DOHH2 (cell line): ENCODE results near the gene SCPEP1.

ENCODE experiments used
- H3F3A ChIP-seq: fragments of 200-600 bp; sonication (generic), shearing (Covaris generic); 2 replicates; pipeline ENCODE4 v1.6.0; 2016; ENCODE audit warnings: antibody characterized with exemption, mild to moderate bottlenecking; ENCODE audit not compliant: control insufficient read depth, insufficient read depth
- H3K27ac ChIP-seq: fragments of 200-600 bp; sonication (generic); 2 replicates; pipeline ENCODE4 v1.5.1; 2014; ENCODE audit warnings: low read depth, mild to moderate bottlenecking, low read length, moderate library complexity
- H3K27me3 ChIP-seq: fragments of 200-600 bp; sonication (generic); 2 replicates; pipeline ENCODE4 v1.6.1; 2014; ENCODE audit warnings: mild to moderate bottlenecking, low read length, mixed read lengths; ENCODE audit not compliant: control insufficient read depth
- H3K36me3 ChIP-seq: fragments of 200-600 bp; sonication (generic); 2 replicates; pipeline ENCODE4 v1.6.1; 2014; ENCODE audit warnings: mild to moderate bottlenecking, low read length, moderate library complexity, mixed read lengths; ENCODE audit not compliant: control insufficient read depth
- H3K4me1 ChIP-seq: fragments of 200-600 bp; sonication (generic); 2 replicates; pipeline ENCODE4 v1.6.1; 2014; ENCODE audit warnings: mild to moderate bottlenecking, low read length, mixed read lengths; ENCODE audit not compliant: control insufficient read depth
- H3K4me2 ChIP-seq: fragments of 200-600 bp; sonication (generic); 2 replicates; pipeline ENCODE4 v1.6.0; 2014; ENCODE audit warnings: mild to moderate bottlenecking, low read length, moderate library complexity
- H3K4me3 ChIP-seq: fragments of 200-600 bp; sonication (generic); 2 replicates; pipeline ENCODE4 v1.5.1; 2014; ENCODE audit warnings: mild to moderate bottlenecking, low read length, mixed read lengths
- H3K79me2 ChIP-seq: fragments of 200-600 bp; sonication (generic); 2 replicates; pipeline ENCODE4 v1.6.1; 2014; ENCODE audit warnings: mild to moderate bottlenecking, low read length, mixed read lengths; ENCODE audit not compliant: control insufficient read depth
- H3K9me2 ChIP-seq: fragments of 200-600 bp; sonication (generic); replicated peaks from 2 replicates; pipeline ENCODE4 v1.6.1; 2014; ENCODE audit warnings: mild to moderate bottlenecking, low read length, mixed read lengths; ENCODE audit not compliant: control insufficient read depth
- H3K9me3 ChIP-seq: fragments of 200-600 bp; sonication (generic); 2 replicates; pipeline ENCODE4 v1.6.1; 2014; ENCODE audit warnings: antibody characterized with exemption, low read length, mixed read lengths; ENCODE audit not compliant: control insufficient read depth, insufficient read depth
- H4K20me1 ChIP-seq: fragments of 200-600 bp; sonication (generic); 2 replicates; pipeline ENCODE4 v1.6.0; 2014; ENCODE audit warnings: low read depth, mild to moderate bottlenecking, antibody characterized with exemption, low read length, moderate library complexity; ENCODE audit not compliant: control insufficient read depth, insufficient read depth
- EZH2phosphoT487 ChIP-seq: fragments of 200-600 bp; sonication (generic); IDR thresholded peaks from 2 replicates; pipeline ENCODE4 v1.6.1; 2017; ENCODE audit warnings: borderline replicate concordance, mild to moderate bottlenecking, antibody characterized with exemption, low read length, moderate library complexity, mixed read lengths
- TF ChIP-seq, protein P1 (sequence below): fragments of 200-600 bp; sonication (generic); IDR thresholded peaks from one replicate; pipeline ENCODE4 v1.5.1; 2014; ENCODE audit warnings: antibody characterized with exemption, mild to moderate bottlenecking, low read depth, low read length; ENCODE audit not compliant: poor library complexity, severe bottlenecking

The SCPEP1 gene

DNA sequence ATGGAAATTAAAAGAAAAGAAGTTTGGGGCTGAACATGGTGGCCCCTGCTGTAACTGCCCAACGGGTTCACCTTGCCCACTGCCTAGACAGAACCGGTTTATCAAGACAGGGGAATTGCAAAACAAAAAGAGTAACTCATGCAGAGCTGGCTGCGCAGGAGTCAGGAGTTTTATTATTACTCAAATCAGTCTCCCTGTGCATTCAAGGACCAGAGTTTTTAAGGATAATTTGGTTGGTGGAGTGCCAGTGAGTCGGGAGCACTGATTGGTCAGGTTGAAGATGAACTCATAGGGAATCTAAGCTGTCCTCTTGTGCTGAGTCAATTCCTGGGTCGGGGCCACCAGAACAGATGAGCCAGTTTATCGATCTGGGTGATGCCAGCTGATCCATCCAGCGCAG is 4.4 kb upstream of the SCPEP1 start:
- no peaks in the 10 kb centered on the region for H3K36me3 ChIP-seq
- peaks cover 5% of the 10 kb centered on the region for H3K79me2 ChIP-seq
- no peaks in the 10 kb centered on the region for H3K9me3 ChIP-seq
- H3K27ac ChIP-seq = no peak overlapping the region
- no peaks in the 10 kb centered on the region for H3K9me2 ChIP-seq
- peaks cover under 1% of the 10 kb centered on the region for H3K4me1 ChIP-seq
- TF ChIP-seq, protein P1, sequence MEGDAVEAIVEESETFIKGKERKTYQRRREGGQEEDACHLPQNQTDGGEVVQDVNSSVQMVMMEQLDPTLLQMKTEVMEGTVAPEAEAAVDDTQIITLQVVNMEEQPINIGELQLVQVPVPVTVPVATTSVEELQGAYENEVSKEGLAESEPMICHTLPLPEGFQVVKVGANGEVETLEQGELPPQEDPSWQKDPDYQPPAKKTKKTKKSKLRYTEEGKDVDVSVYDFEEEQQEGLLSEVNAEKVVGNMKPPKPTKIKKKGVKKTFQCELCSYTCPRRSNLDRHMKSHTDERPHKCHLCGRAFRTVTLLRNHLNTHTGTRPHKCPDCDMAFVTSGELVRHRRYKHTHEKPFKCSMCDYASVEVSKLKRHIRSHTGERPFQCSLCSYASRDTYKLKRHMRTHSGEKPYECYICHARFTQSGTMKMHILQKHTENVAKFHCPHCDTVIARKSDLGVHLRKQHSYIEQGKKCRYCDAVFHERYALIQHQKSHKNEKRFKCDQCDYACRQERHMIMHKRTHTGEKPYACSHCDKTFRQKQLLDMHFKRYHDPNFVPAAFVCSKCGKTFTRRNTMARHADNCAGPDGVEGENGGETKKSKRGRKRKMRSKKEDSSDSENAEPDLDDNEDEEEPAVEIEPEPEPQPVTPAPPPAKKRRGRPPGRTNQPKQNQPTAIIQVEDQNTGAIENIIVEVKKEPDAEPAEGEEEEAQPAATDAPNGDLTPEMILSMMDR = no peak
- TF ChIP-seq EZH2phosphoT487 = no peak
- H3K4me3 ChIP-seq = no peak overlapping the region
- no peaks in the 10 kb centered on the region for H3F3A ChIP-seq
- H4K20me1 ChIP-seq = no peaks in the 10 kb centered on the region
- H3K4me2 ChIP-seq = no peak overlapping the region
- peaks cover 3% of the 10 kb centered on the region; the same call in 1 of the 2 replicates for H3K27me3 ChIP-seq

GRCh38 chr17:56974055-56974454 is 3.9 kb upstream of the SCPEP1 start:
- TF ChIP-seq EZH2phosphoT487 = no peak
- TF ChIP-seq, protein P1 = no peak
- Histone ChIP-seq H3K4me3 (no peak overlapping the region), H3K9me2 (no peaks in the 10 kb centered on the region), H4K20me1 (no peaks in the 10 kb centered on the region), H3K4me2 (no peak overlapping the region), H3K27me3 (peaks cover 3% of the 10 kb centered on the region; the same call in 1 of the 2 replicates), H3F3A (no peaks in the 10 kb centered on the region), H3K9me3 (no peaks in the 10 kb centered on the region), H3K36me3 (no peaks in the 10 kb centered on the region), H3K4me1 (peaks cover 6% of the 10 kb centered on the region), H3K79me2 (peaks cover 11% of the 10 kb centered on the region), H3K27ac (no peak overlapping the region)

DNA sequence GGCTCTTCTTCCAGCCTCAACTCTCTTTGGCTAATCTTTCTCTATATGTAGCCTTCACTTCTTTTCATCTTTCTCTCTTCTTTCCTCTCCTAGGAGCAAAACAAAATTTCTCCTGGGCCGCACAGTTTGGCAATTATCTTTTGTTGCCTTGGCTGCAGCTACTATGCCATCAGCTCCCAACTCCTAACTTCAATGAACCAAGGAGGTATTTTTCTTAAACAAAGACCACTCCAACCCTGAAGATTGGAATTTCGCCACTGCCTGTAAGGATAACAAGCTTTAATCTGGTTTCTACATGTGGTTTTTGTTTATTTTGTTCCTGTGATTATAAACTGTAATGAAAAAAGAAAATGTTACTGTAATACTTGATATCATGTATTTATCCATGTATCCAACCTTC is 2.3 kb upstream of the SCPEP1 start:
- peaks cover 12% of the 10 kb centered on the region for H3K4me1 ChIP-seq
- no peak overlapping the region for H3K27ac ChIP-seq
- no peak overlapping the region for H3K4me3 ChIP-seq
- no peaks in the 10 kb centered on the region for H4K20me1 ChIP-seq
- H3K9me3 ChIP-seq = no peaks in the 10 kb centered on the region
- no peaks in the 10 kb centered on the region for H3K9me2 ChIP-seq
- peaks cover 20% of the 10 kb centered on the region for H3K79me2 ChIP-seq
- H3K4me2 ChIP-seq = no peak overlapping the region
- 0 out of 2 replicates have a peak, but pooled peaks cover 3% of the 10 kb centered on the region for H3F3A ChIP-seq
- no peak for TF ChIP-seq EZH2phosphoT487
- TF ChIP-seq, protein P1 = no peak
- no peaks in the 10 kb centered on the region for H3K36me3 ChIP-seq
- H3K27me3 ChIP-seq = peaks cover 3% of the 10 kb centered on the region; the same call in 1 of the 2 replicates
